ENCODE measurements around the gene COL6A5. TPM values are rescaled to one million over a fixed set of nuclear protein-coding genes. Genes with fewer than 3 reads are reported as not detected.

The COL6A5 gene
- total and polyA plus RNA-seq, 10 of the 15 experiments (the other 5 are each of a cell fraction or from before 2014, with no cell fraction given) = 0.04 to 0.11 TPM; not detected in 8

DNA sequence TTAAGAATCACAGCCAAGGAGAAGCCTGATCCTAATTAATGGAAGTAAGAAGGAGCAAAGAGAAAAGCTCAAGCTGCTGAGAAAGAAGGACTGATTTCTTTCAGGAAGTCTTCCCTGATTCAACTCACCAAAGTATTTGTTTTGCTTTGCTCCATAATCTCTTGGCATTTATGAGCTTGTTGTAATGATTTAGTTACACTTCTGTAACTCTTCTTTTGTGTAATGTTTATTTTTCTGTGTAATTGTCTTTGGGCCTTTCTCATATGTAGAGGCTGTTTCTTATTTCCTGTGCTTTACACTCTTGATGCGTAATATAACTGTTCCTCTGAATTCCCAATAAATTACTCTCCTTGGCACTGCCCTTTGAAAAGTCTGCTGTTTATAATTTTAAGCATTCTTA is 80.0 kb downstream of the COL6A5 start:
- no peak overlapping the region for H3K27ac ChIP-seq (ENCODE audit: control insufficient read depth, insufficient read depth)
- ATAC-seq (no peak), DNase-seq (ENCODE audit: low read depth, low spot score) (no peak), FAIRE-seq (no peak)
- in situ Hi-C loops (cut with MboI) = no loop called here
- ChIA-PET CTCF (no interaction called here), POLR2A (no interaction called here), RAD21 (ENCODE audit: unreplicated experiment) (no interaction called here), SMC1A (ENCODE audit: uncharacterized antibody, unreplicated experiment) (no interaction called here)
- H3K4me2 ChIP-seq (ENCODE audit: control insufficient read depth, insufficient read depth) = no peak overlapping the region
- no peaks in the 10 kb centered on the region for H3K9me3 ChIP-seq (replicated peaks; ENCODE audit: control insufficient read depth, insufficient read depth, low read length)
- H3K79me2 ChIP-seq (ENCODE audit: control insufficient read depth, insufficient read depth, low read length) = no peaks in the 10 kb centered on the region
- no peaks in the 10 kb centered on the region for H4K20me1 ChIP-seq (ENCODE audit: control insufficient read depth, insufficient read depth)
- no peaks in the 10 kb centered on the region for H3K36me3 ChIP-seq (ENCODE audit: control insufficient read depth in 2 of 2, insufficient read depth in 2 of 2, low read length in 1 of 2)
- H3K4me1 ChIP-seq (ENCODE audit: control insufficient read depth, insufficient read depth, low read length) = no peaks in the 10 kb centered on the region
- no peaks in the 10 kb centered on the region; a peak in 2 of 4 replicates for H3K27me3 ChIP-seq (replicated peaks in 1 of 2; ENCODE audit: control insufficient read depth in 2 of 2, insufficient read depth in 2 of 2, low read length in 1 of 2)
- H3K4me3 ChIP-seq = no peak overlapping the region
- intact Hi-C loops (cut with micrococcal nuclease; ENCODE audit: unreplicated experiment) = no loop called here
- WGBS (ENCODE audit: insufficient coverage, insufficient replicate concordance, low lambda C conversion rate, missing lambda C conversion rate) = 50% methylated on average over 1 of the region's 1 CpG
- no peak overlapping the region for H2AFZ ChIP-seq (ENCODE audit: control insufficient read depth, low read depth, low read length)
- no TSS peak for BruUV-seq (replicated peaks)
- H3K9ac ChIP-seq (ENCODE audit: control insufficient read depth, insufficient read depth, low read length) = no peak overlapping the region
- no peak for TF ChIP-seq BACH1 (IDR thresholded peaks at IDR 0.05; ENCODE audit: borderline replicate concordance)
- no peak for TF ChIP-seq NFIC (IDR thresholded peaks at IDR 0.05; ENCODE audit: low read depth, low read length)
- TF ChIP-seq BRCA1 (IDR thresholded peaks at IDR 0.05; ENCODE audit: low read depth, low read length) = no peak
- no peak for TF ChIP-seq SMC3 (IDR thresholded peaks at IDR 0.05; ENCODE audit: borderline replicate concordance, low read length)
- TF ChIP-seq LARP7 (IDR thresholded peaks at IDR 0.05) = no peak
- no peak for TF ChIP-seq MLLT1 (IDR thresholded peaks at IDR 0.05)
- TF ChIP-seq IKZF2 (IDR thresholded peaks at IDR 0.05) = no peak
- TF ChIP-seq MEF2B (IDR thresholded peaks at IDR 0.05; ENCODE audit: partially characterized antibody, poor library complexity, severe bottlenecking) = no peak
- TF ChIP-seq, protein P1, sequence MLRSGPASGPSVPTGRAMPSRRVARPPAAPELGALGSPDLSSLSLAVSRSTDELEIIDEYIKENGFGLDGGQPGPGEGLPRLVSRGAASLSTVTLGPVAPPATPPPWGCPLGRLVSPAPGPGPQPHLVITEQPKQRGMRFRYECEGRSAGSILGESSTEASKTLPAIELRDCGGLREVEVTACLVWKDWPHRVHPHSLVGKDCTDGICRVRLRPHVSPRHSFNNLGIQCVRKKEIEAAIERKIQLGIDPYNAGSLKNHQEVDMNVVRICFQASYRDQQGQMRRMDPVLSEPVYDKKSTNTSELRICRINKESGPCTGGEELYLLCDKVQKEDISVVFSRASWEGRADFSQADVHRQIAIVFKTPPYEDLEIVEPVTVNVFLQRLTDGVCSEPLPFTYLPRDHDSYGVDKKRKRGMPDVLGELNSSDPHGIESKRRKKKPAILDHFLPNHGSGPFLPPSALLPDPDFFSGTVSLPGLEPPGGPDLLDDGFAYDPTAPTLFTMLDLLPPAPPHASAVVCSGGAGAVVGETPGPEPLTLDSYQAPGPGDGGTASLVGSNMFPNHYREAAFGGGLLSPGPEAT (IDR thresholded peaks at IDR 0.05; ENCODE audit: low read depth) = no peak
- TF ChIP-seq ZSCAN29 (IDR thresholded peaks at IDR 0.05) = no peak
- TF ChIP-seq, protein P2, sequence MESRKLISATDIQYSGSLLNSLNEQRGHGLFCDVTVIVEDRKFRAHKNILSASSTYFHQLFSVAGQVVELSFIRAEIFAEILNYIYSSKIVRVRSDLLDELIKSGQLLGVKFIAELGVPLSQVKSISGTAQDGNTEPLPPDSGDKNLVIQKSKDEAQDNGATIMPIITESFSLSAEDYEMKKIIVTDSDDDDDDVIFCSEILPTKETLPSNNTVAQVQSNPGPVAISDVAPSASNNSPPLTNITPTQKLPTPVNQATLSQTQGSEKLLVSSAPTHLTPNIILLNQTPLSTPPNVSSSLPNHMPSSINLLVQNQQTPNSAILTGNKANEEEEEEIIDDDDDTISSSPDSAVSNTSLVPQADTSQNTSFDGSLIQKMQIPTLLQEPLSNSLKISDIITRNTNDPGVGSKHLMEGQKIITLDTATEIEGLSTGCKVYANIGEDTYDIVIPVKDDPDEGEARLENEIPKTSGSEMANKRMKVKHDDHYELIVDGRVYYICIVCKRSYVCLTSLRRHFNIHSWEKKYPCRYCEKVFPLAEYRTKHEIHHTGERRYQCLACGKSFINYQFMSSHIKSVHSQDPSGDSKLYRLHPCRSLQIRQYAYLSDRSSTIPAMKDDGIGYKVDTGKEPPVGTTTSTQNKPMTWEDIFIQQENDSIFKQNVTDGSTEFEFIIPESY (IDR thresholded peaks at IDR 0.05) = no peak
- no peak for TF ChIP-seq TCF12 (IDR thresholded peaks at IDR 0.05; ENCODE audit: low read depth, low read length)
- TF ChIP-seq NFXL1 (IDR thresholded peaks at IDR 0.05; ENCODE audit: borderline replicate concordance) = no peak
- TF ChIP-seq ETV6 (conservative IDR thresholded peaks at IDR 0.05 in 1 of 2, IDR thresholded peaks at IDR 0.05 in 1 of 2; ENCODE audit: borderline replicate concordance in 1 of 2, low read depth in 1 of 2) = no peak
- no peak for TF ChIP-seq CHD2 (IDR thresholded peaks at IDR 0.05; ENCODE audit: borderline replicate concordance, low read depth, low read length)
- TF ChIP-seq PAX8 (IDR thresholded peaks at IDR 0.05) = no peak
- TF ChIP-seq, protein P3, sequence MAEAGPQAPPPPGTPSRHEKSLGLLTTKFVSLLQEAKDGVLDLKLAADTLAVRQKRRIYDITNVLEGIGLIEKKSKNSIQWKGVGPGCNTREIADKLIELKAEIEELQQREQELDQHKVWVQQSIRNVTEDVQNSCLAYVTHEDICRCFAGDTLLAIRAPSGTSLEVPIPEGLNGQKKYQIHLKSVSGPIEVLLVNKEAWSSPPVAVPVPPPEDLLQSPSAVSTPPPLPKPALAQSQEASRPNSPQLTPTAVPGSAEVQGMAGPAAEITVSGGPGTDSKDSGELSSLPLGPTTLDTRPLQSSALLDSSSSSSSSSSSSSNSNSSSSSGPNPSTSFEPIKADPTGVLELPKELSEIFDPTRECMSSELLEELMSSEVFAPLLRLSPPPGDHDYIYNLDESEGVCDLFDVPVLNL (IDR thresholded peaks at IDR 0.05; ENCODE audit: low read depth, low read length) = no peak
- TF ChIP-seq PBX3 (IDR thresholded peaks at IDR 0.05; ENCODE audit: insufficient replicate concordance, low read depth, low read length) = no peak

Measured in GM12878 (cell line).